GM13976 (cell line): Measurements from ENCODE around the gene NIPAL3.
A peak's percentile ranks its signal among the peaks of the same experiment; 100 is the strongest.

Source experiments
- DNase-seq: peaks from one replicate; pipeline ENCODE4 v3.0.0; 2012; ENCODE audit warnings: low spot score
- in situ Hi-C: fragments of 300-500 bp; cut with MboI; formaldehyde crosslinking; loops from one replicate; pipeline ENCODE4 v1.12.0; 2022; ENCODE audit warnings: low sequenced_read_pairs, mixed read lengths, inconsistent platforms; ENCODE audit not compliant: unreplicated experiment
- TF ChIP-seq, protein P1 (sequence below): IDR thresholded peaks from 2 replicates; pipeline ENCODE4 v1.5.1; 2012; ENCODE audit warnings: borderline replicate concordance, mild to moderate bottlenecking; ENCODE audit not compliant: insufficient read depth; ENCODE audit errors: extremely low read depth, missing control alignments, control extremely low read depth

Gene NIPAL3

DNA sequence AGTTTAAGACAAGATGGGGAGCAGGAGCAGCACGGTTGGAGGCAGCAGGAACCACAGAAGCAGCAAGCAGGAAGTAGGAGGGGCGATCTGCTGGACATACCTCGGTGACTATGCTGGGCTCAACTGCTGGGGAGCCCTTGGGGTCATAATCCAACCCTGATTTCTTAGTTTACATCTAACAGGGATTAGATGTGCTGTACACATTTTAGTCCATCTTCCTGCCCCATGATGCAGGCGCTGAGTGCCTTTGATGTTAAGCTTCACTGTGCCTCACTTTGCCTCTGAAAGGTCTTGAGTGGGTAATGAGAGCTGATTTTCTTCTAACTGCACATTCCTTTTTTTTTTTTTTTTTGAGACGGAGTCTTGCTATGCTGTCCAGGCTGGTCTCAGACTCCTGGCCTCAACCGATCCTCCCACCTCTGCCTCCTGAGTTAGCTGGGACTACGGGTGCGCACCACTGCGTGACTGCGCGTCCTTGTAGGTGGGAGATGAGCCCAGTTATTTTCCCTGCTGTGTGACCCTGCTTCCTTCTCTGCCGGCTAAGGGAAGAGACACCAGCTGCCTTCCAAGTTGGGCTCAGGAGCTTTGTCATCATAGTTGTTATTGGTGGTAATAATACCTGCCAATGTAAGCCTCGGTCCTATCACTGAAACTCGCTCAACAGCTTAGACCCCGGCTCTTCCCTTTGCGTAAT lies 85.9 kb downstream of the NIPAL3 start:
- DNase-seq: peak; percentile 76
- TF ChIP-seq, protein P1, sequence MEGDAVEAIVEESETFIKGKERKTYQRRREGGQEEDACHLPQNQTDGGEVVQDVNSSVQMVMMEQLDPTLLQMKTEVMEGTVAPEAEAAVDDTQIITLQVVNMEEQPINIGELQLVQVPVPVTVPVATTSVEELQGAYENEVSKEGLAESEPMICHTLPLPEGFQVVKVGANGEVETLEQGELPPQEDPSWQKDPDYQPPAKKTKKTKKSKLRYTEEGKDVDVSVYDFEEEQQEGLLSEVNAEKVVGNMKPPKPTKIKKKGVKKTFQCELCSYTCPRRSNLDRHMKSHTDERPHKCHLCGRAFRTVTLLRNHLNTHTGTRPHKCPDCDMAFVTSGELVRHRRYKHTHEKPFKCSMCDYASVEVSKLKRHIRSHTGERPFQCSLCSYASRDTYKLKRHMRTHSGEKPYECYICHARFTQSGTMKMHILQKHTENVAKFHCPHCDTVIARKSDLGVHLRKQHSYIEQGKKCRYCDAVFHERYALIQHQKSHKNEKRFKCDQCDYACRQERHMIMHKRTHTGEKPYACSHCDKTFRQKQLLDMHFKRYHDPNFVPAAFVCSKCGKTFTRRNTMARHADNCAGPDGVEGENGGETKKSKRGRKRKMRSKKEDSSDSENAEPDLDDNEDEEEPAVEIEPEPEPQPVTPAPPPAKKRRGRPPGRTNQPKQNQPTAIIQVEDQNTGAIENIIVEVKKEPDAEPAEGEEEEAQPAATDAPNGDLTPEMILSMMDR: peak; percentile 3
- in situ Hi-C loops: no loop called here

- TF ChIP-seq, protein P1: no peak
- in situ Hi-C loops: no loop called here
- peak; percentile 72 for DNase-seq
These were observed 86.6 kb downstream of the NIPAL3 start for GRCh38 chr1:24502065-24502708.

GRCh38 chr1:24502709-24503058 lies 87.1 kb downstream of the NIPAL3 start, which contains the start of gene RCAN3:
RCAN3 (plus strand) TSS chr1:24502836; CDS start chr1:24514373, 11,537 bp downstream.
- in situ Hi-C loops: no loop called here
- peak; percentile 98 for DNase-seq
- TF ChIP-seq, protein P1: no peak

DNA sequence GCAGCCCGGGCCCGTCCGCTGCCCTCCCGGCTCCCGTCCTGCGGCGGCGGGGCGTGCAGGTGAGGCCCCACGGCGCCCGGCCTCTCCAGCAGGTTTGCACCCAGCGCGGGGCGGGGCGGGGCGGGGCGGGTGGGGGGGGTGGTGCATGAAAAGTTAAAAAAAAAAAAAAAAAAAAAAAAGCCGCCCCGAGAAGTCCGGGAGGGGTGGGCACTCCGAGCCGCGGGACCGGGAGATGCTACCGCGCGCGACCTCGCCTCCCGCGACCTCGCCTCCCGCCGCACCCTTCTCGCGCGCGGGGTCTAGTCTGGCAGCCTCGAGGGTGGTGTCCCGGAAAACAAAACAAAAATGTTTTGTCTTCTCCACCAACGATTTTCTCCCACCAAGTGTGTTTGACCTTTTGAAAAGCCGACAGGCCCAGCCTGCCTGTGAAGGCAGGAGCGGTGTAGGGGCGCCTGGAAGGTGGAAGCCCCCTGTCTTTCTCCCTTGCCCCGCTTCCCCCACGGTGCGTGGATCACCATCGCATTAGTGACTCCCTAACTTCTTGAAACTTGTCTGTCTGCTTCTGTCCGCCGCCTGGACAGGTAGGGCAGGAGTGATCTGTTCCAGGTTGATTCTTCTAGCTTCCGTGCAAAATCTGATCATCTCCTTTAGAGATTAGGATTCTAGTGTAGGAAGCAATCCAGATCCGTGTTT lies 87.6 kb downstream of the NIPAL3 start:
- DNase-seq: no peak
- in situ Hi-C loops: no loop called here
- TF ChIP-seq, protein P1: no peak

DNA sequence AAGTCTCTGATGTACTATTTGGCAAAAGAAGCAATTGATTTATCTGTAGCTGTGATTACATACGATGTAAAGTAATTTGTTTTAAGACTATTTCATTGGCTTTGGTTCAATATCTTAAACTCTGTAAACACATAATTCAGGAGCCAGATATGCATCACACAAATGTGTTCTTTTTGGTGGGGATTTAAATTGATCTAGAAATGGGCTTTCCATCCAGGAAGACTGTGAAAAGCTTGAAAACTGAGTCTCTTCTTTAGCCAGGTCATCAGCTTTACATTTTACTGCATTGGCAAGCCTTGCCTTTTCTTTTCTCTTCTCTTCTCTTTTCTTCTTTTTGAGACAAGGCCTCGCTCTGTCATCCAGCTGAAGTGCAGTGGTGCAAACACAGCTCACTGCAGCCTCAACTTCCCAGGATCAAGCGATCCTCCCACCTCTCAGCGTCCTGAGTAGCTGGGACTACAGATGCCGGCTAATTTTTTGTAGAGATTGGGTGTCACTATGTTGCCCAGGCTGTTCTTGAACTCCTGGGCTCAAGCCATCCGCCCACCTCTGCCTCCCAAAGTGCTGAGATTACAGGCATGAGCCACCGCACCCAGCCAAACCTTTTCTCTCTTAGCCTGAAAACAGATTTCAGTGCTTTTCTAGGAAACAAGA lies 88.4 kb downstream of the NIPAL3 start:
- in situ Hi-C loops: no loop called here
- TF ChIP-seq, protein P1: no peak
- no peak for DNase-seq

GRCh38 chr1:24504560-24504959 lies 89.0 kb downstream of the NIPAL3 start:
- in situ Hi-C loops: no loop called here
- TF ChIP-seq, protein P1: no peak
- DNase-seq: no peak
